Measurements from ENCODE around the gene CPSF3.
A peak's percentile ranks its signal among the peaks of the same experiment; 100 is the strongest.

The CPSF3 gene

DNA sequence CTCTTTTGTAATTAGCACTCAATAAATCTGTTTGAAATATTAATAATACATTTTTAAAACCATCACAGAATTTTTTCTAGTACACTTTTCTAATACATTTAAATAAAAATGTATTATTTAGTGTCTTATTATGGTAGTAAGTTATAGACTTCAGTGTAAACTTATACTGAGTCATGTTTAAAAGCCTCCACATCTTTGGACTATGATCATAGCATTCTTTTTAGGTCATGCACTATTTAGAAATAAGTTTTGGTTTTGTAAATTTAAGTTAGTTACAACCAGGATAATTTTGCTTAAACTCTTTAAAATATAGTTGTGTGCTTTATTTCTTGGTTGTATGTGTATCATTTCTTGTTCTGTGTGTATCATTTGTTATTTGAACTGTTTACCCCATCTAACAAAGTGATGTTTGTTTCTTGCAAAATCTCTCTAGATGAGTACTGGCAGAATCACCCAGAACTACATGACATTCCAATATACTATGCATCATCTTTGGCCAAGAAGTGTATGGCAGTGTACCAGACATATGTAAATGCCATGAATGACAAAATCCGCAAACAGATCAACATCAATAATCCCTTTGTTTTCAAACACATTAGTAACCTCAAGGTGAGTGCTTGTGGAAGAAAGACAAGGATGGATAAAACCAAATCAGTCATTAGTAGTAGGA is 16.7 kb downstream of the CPSF3 start:
- H3K36me3 ChIP-seq (ENCODE audit: insufficient read depth, low read length): peaks cover 40% of the 10 kb centered on the region
- H3K79me2 ChIP-seq (ENCODE audit: control insufficient read depth, insufficient read depth, low read length, unreplicated experiment): no peaks in the 10 kb centered on the region

DNA sequence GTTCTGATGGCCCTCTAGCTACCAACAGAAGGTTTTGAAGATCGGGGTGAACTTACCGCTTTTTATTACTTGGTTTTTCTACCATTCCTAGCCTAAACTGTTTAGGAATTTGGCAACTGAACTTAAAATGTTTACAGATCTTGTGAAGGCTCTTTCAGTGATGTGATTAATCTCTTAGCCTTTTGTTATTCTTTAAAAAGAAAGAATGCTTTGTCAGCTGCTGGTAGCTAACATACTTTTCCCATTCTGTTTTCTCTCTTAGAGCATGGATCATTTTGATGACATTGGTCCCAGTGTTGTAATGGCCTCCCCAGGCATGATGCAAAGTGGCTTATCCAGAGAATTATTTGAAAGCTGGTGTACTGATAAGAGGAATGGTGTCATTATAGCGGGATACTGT is 18.1 kb downstream of the CPSF3 start:
- Histone ChIP-seq H3K4me3 (ENCODE audit: low read depth, low read length) (no peak overlapping the region), H3K4me1 (ENCODE audit: control insufficient read depth, insufficient read depth, low read length, unreplicated experiment) (peaks cover 4% of the 10 kb centered on the region), H2AFZ (ENCODE audit: low read length, unreplicated experiment) (no peak overlapping the region), H3K36me3 (ENCODE audit: insufficient read depth, low read length) (peaks cover 35% of the 10 kb centered on the region), H3K27ac (ENCODE audit: low read depth, low read length) (no peak overlapping the region), H3K79me2 (ENCODE audit: control insufficient read depth, insufficient read depth, low read length, unreplicated experiment) (no peaks in the 10 kb centered on the region), H3K27me3 (ENCODE audit: insufficient read depth, low read length) (no peaks in the 10 kb centered on the region)

More for the DNA sequence above, 16.7 kb downstream of the CPSF3 start:
- Histone ChIP-seq H3K4me3 (ENCODE audit: low read depth, low read length) (no peak overlapping the region), H3K4me1 (ENCODE audit: control insufficient read depth, insufficient read depth, low read length, unreplicated experiment) (peaks cover 4% of the 10 kb centered on the region), H3K27me3 (ENCODE audit: insufficient read depth, low read length) (no peaks in the 10 kb centered on the region), H3K27ac (ENCODE audit: low read depth, low read length) (peak overlapping the region; percentile 77), H2AFZ (ENCODE audit: low read length, unreplicated experiment) (no peak overlapping the region)

- no peak overlapping the region for H3K27ac ChIP-seq (ENCODE audit: low read depth, low read length)
These were observed 20.1 kb downstream of the CPSF3 start for GRCh38 chr2:9443526-9443925.

GRCh38 chr2:9445089-9445488 is 21.6 kb downstream of the CPSF3 start:
- H3K79me2 ChIP-seq (ENCODE audit: control insufficient read depth, insufficient read depth, low read length, unreplicated experiment): no peaks in the 10 kb centered on the region
- no peak overlapping the region for H2AFZ ChIP-seq (ENCODE audit: low read length, unreplicated experiment)
- H3K36me3 ChIP-seq (ENCODE audit: insufficient read depth, low read length): peaks cover 21% of the 10 kb centered on the region
- no peak overlapping the region for H3K4me3 ChIP-seq (ENCODE audit: low read depth, low read length)
- no peak overlapping the region for H3K27ac ChIP-seq (ENCODE audit: low read depth, low read length)
- H3K4me1 ChIP-seq (ENCODE audit: control insufficient read depth, insufficient read depth, low read length, unreplicated experiment): no peaks in the 10 kb centered on the region
- no peaks in the 10 kb centered on the region for H3K27me3 ChIP-seq (ENCODE audit: insufficient read depth, low read length)

More at GRCh38 chr2:9443526-9443925, 20.1 kb downstream of the CPSF3 start:
- Histone ChIP-seq H3K36me3 (ENCODE audit: insufficient read depth, low read length) (peaks cover 21% of the 10 kb centered on the region), H3K4me3 (ENCODE audit: low read depth, low read length) (no peak overlapping the region), H3K79me2 (ENCODE audit: control insufficient read depth, insufficient read depth, low read length, unreplicated experiment) (no peaks in the 10 kb centered on the region), H2AFZ (ENCODE audit: low read length, unreplicated experiment) (no peak overlapping the region), H3K27me3 (ENCODE audit: insufficient read depth, low read length) (no peaks in the 10 kb centered on the region), H3K4me1 (ENCODE audit: control insufficient read depth, insufficient read depth, low read length, unreplicated experiment) (peaks cover 4% of the 10 kb centered on the region)

GRCh38 chr2:9451231-9451630 is 27.8 kb downstream of the CPSF3 start:
- no peaks in the 10 kb centered on the region for H3K79me2 ChIP-seq (ENCODE audit: control insufficient read depth, insufficient read depth, low read length, unreplicated experiment)
- no peaks in the 10 kb centered on the region for H3K27me3 ChIP-seq (ENCODE audit: insufficient read depth, low read length)
- no peak overlapping the region for H3K27ac ChIP-seq (ENCODE audit: low read depth, low read length)
- H3K4me3 ChIP-seq (ENCODE audit: low read depth, low read length): no peak overlapping the region
- no peak overlapping the region for H2AFZ ChIP-seq (ENCODE audit: low read length, unreplicated experiment)
- H3K4me1 ChIP-seq (ENCODE audit: control insufficient read depth, insufficient read depth, low read length, unreplicated experiment): no peaks in the 10 kb centered on the region
- peaks cover 9% of the 10 kb centered on the region for H3K36me3 ChIP-seq (ENCODE audit: insufficient read depth, low read length)

GRCh38 chr2:9460441-9461017 is 37.1 kb downstream of the CPSF3 start:
- no peaks in the 10 kb centered on the region for H3K79me2 ChIP-seq (ENCODE audit: control insufficient read depth, insufficient read depth, low read length, unreplicated experiment)
- no peak overlapping the region for H3K27ac ChIP-seq (ENCODE audit: low read depth, low read length)
- H3K27me3 ChIP-seq (ENCODE audit: insufficient read depth, low read length): no peaks in the 10 kb centered on the region
- H3K4me1 ChIP-seq (ENCODE audit: control insufficient read depth, insufficient read depth, low read length, unreplicated experiment): no peaks in the 10 kb centered on the region
- no peak overlapping the region for H3K4me3 ChIP-seq (ENCODE audit: low read depth, low read length)
- H2AFZ ChIP-seq (ENCODE audit: low read length, unreplicated experiment): no peak overlapping the region
- peaks cover 14% of the 10 kb centered on the region; the same call in 1 of the 2 replicates for H3K36me3 ChIP-seq (ENCODE audit: insufficient read depth, low read length)

GRCh38 chr2:9461079-9461478 is 37.6 kb downstream of the CPSF3 start:
- no peak overlapping the region for H3K4me3 ChIP-seq (ENCODE audit: low read depth, low read length)
- H3K79me2 ChIP-seq (ENCODE audit: control insufficient read depth, insufficient read depth, low read length, unreplicated experiment): no peaks in the 10 kb centered on the region
- H2AFZ ChIP-seq (ENCODE audit: low read length, unreplicated experiment): no peak overlapping the region
- no peak overlapping the region for H3K27ac ChIP-seq (ENCODE audit: low read depth, low read length)
- peaks cover 12% of the 10 kb centered on the region; the same call in 1 of the 2 replicates for H3K36me3 ChIP-seq (ENCODE audit: insufficient read depth, low read length)
- no peaks in the 10 kb centered on the region for H3K27me3 ChIP-seq (ENCODE audit: insufficient read depth, low read length)
- no peaks in the 10 kb centered on the region for H3K4me1 ChIP-seq (ENCODE audit: control insufficient read depth, insufficient read depth, low read length, unreplicated experiment)

- Histone ChIP-seq H3K36me3 (ENCODE audit: insufficient read depth, low read length) (peaks cover 4% of the 10 kb centered on the region; the same call in 1 of the 2 replicates), H3K27ac (ENCODE audit: low read depth, low read length) (no peak overlapping the region), H2AFZ (ENCODE audit: low read length, unreplicated experiment) (no peak overlapping the region), H3K27me3 (ENCODE audit: insufficient read depth, low read length) (no peaks in the 10 kb centered on the region), H3K4me3 (ENCODE audit: low read depth, low read length) (no peak overlapping the region), H3K79me2 (ENCODE audit: control insufficient read depth, insufficient read depth, low read length, unreplicated experiment) (no peaks in the 10 kb centered on the region), H3K4me1 (ENCODE audit: control insufficient read depth, insufficient read depth, low read length, unreplicated experiment) (no peaks in the 10 kb centered on the region)
These were observed 38.9 kb downstream of the CPSF3 start for GRCh38 chr2:9462313-9462712.

DNA sequence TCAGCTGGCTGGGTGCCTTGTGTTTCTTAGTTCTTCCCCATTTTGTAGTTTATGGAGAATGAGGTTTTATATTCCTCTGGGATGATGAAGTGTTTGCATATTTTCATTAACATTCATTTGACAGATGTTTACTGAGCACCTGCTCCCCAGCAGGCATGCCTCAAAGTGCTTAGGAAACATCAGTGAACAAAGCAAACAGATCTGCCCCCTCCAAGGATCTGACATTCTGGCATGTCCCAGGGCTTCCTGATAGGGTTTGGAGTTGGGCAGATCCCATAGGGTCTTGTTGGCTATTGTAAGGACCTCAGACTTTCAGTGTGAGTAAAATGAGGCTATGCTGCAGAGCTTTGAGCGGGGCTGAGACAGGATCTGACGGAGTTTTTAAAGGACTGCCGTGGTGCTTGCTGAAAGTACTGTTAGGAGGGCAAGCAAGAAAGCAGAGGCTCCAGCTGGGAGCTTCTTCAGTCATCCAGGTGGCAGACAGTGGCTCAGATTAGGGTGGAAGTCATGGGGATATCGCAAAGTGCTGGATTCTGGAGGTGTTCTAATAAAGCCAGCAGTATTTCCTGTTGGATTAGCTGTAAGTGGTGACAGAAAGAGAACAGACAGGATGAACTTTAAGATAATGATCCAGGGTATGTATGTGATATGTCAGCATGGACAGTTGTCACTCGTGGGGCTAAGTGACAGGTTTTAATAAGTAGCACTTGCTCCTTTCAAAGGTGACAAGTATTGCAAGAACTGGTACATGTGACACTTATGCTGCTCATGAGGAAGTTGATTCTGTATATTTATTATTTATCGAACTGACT is 39.6 kb downstream of the CPSF3 start:
- Histone ChIP-seq H3K4me1 (ENCODE audit: control insufficient read depth, insufficient read depth, low read length, unreplicated experiment) (no peaks in the 10 kb centered on the region), H3K36me3 (ENCODE audit: insufficient read depth, low read length) (0 out of 2 replicates have a peak, but pooled peaks cover 4% of the 10 kb centered on the region), H3K79me2 (ENCODE audit: control insufficient read depth, insufficient read depth, low read length, unreplicated experiment) (no peaks in the 10 kb centered on the region), H3K4me3 (ENCODE audit: low read depth, low read length) (no peak overlapping the region), H3K27me3 (ENCODE audit: insufficient read depth, low read length) (no peaks in the 10 kb centered on the region), H3K27ac (ENCODE audit: low read depth, low read length) (no peak overlapping the region), H2AFZ (ENCODE audit: low read length, unreplicated experiment) (no peak overlapping the region)

GRCh38 chr2:9463698-9464034 is 40.2 kb downstream of the CPSF3 start:
- Histone ChIP-seq H3K27ac (ENCODE audit: low read depth, low read length) (no peak overlapping the region), H3K79me2 (ENCODE audit: control insufficient read depth, insufficient read depth, low read length, unreplicated experiment) (no peaks in the 10 kb centered on the region), H2AFZ (ENCODE audit: low read length, unreplicated experiment) (no peak overlapping the region), H3K27me3 (ENCODE audit: insufficient read depth, low read length) (no peaks in the 10 kb centered on the region), H3K4me3 (ENCODE audit: low read depth, low read length) (no peak overlapping the region), H3K4me1 (ENCODE audit: control insufficient read depth, insufficient read depth, low read length, unreplicated experiment) (no peaks in the 10 kb centered on the region), H3K36me3 (ENCODE audit: insufficient read depth, low read length) (0 out of 2 replicates have a peak, but pooled peaks cover 4% of the 10 kb centered on the region)

All from ACC112 (cell line).